SK-N-SH treated with all-trans-retinoic acid at 6 μM for 48 hours (cell line): Measurements from ENCODE around the gene DHX58.

Source experiments
- ATAC-seq: fragments of 200-7000 bp; cut with Tn5 transposase; 3 replicates; pipeline ENCODE4 v1.9.1; 2020; ENCODE audit warnings: mild to moderate bottlenecking, moderate library complexity
- ARNTL ChIP-seq: fragments of 450-650 bp; formaldehyde crosslinking; IDR thresholded peaks from 2 replicates; pipeline ENCODE4 v1.5.0; 2020; ENCODE audit warnings: low read depth, mild to moderate bottlenecking, moderate library complexity, borderline replicate concordance
- CSDC2 ChIP-seq: fragments of 250-450 bp; sonication (Bioruptor Pico); IDR thresholded peaks from 2 replicates; pipeline ENCODE4 v1.5.0; 2020; ENCODE audit warnings: mild to moderate bottlenecking, moderate library complexity
- ESRRG ChIP-seq: fragments of 250-450 bp; sonication (Bioruptor Pico); IDR thresholded peaks from 2 replicates; pipeline ENCODE4 v1.6.1; 2021; ENCODE audit warnings: mild to moderate bottlenecking
- GLIS3 ChIP-seq: fragments of 250-450 bp; sonication (Bioruptor Pico); IDR thresholded peaks from 2 replicates; pipeline ENCODE4 v1.5.0; 2020; ENCODE audit warnings: mild to moderate bottlenecking, moderate library complexity
- OSR1 ChIP-seq: fragments of 250-450 bp; sonication (Bioruptor Pico); IDR thresholded peaks from 2 replicates; pipeline ENCODE4 v1.8.0; 2022; ENCODE audit warnings: moderate library complexity, mild to moderate bottlenecking, inconsistent platforms
- POU6F1 ChIP-seq: fragments of 250-450 bp; sonication (Bioruptor Pico); IDR thresholded peaks from 2 replicates; pipeline ENCODE4 v1.8.0; 2021; ENCODE audit warnings: low read depth, mild to moderate bottlenecking, moderate library complexity, borderline replicate concordance
- PPARA ChIP-seq: fragments of 250-450 bp; sonication (Bioruptor Pico); IDR thresholded peaks from 2 replicates; pipeline ENCODE4 v1.5.0; 2020; ENCODE audit warnings: mild to moderate bottlenecking, borderline replicate concordance
- RARB ChIP-seq: fragments of 250-450 bp; sonication (Bioruptor Pico); IDR thresholded peaks from 2 replicates; pipeline ENCODE4 v1.8.0; 2021; ENCODE audit warnings: mild to moderate bottlenecking, moderate library complexity
- SNAI2 ChIP-seq: fragments of 250-450 bp; sonication (Bioruptor Pico); IDR thresholded peaks from 2 replicates; pipeline ENCODE4 v1.5.0; 2020; ENCODE audit warnings: mild to moderate bottlenecking, moderate library complexity
- ZC3H10 ChIP-seq: fragments of 250-450 bp; sonication (Bioruptor Pico); IDR thresholded peaks from 2 replicates; pipeline ENCODE4 v1.5.1; 2021; ENCODE audit warnings: mild to moderate bottlenecking, moderate library complexity
- ZFP30 ChIP-seq: fragments of 450-650 bp; formaldehyde crosslinking; IDR thresholded peaks from 2 replicates; pipeline ENCODE4 v1.5.0; 2022; ENCODE audit warnings: mild to moderate bottlenecking, moderate library complexity
- ZNF565 ChIP-seq: fragments of 450-650 bp; formaldehyde crosslinking; conservative IDR thresholded peaks from 2 replicates; pipeline ENCODE4 v1.5.0; 2020; ENCODE audit warnings: low read depth, mild to moderate bottlenecking, moderate library complexity
- ZNF70 ChIP-seq: fragments of 450-650 bp; formaldehyde crosslinking; IDR thresholded peaks from 2 replicates; pipeline ENCODE4 v1.5.0; 2020; ENCODE audit warnings: mild to moderate bottlenecking, moderate library complexity
- ZNF8 ChIP-seq: fragments of 450-650 bp; formaldehyde crosslinking; IDR thresholded peaks from 2 replicates; pipeline ENCODE4 v1.5.0; 2020; ENCODE audit warnings: mild to moderate bottlenecking, moderate library complexity
- TF ChIP-seq, protein P1 (sequence below): fragments of 250-450 bp; sonication (Bioruptor Pico); IDR thresholded peaks from 2 replicates; pipeline ENCODE4 v1.5.0; 2020; ENCODE audit warnings: mild to moderate bottlenecking, moderate library complexity
- TF ChIP-seq, protein P2 (sequence below): fragments of 250-450 bp; sonication (Bioruptor Pico); IDR thresholded peaks from 2 replicates; pipeline ENCODE4 v1.5.1; 2020; ENCODE audit warnings: low read depth, mild to moderate bottlenecking, moderate library complexity
- TF ChIP-seq, protein P3 (sequence below): fragments of 250-450 bp; sonication (Bioruptor Pico); IDR thresholded peaks from 2 replicates; pipeline ENCODE4 v1.5.1; 2021; ENCODE audit warnings: mild to moderate bottlenecking, moderate library complexity
- TF ChIP-seq, protein P4 (sequence below): fragments of 250-450 bp; sonication (Bioruptor Pico); IDR thresholded peaks from 2 replicates; pipeline ENCODE4 v1.8.0; 2020; ENCODE audit warnings: mild to moderate bottlenecking, moderate library complexity, borderline replicate concordance

Gene DHX58

GRCh38 chr17:42113293-42114069 is 967 bp upstream of the DHX58 start:
- ATAC-seq: no peak
- TF ChIP-seq ZNF8: no peak
- TF ChIP-seq RARB: no peak
- TF ChIP-seq ZC3H10: no peak

DNA sequence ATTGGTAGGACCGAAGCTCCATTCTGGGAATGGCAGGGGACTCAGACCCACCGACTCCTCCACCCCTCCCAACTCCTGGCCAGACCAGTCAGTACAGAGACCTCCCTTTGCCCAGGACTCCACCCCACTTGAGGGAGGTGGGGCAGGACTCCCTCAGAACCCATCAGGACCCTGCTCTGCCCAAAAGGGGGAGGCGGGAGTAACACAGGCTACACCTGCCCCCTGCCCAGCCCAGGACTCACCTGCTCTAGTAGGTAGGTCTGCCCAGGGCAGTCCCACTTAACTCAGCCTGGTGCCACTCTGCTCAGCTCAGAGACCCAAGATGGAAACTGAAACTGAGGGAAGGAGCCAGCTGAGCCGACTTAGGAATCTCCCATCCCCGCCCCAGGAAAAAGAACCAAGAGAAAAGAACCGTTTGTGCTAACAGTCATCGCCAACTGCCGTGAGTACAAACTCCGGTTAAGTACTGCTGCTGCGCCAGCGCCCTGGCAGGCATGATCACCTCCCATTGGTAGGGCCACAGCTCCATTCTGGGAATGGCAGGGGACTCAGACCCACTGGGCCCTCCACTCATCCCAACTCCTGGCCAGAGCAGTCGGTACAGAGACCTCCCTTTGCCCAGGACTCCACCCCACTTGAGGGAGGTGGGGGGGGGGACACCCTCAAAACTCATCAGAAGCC is 503 bp downstream of the DHX58 start:
- TF ChIP-seq, protein P1, sequence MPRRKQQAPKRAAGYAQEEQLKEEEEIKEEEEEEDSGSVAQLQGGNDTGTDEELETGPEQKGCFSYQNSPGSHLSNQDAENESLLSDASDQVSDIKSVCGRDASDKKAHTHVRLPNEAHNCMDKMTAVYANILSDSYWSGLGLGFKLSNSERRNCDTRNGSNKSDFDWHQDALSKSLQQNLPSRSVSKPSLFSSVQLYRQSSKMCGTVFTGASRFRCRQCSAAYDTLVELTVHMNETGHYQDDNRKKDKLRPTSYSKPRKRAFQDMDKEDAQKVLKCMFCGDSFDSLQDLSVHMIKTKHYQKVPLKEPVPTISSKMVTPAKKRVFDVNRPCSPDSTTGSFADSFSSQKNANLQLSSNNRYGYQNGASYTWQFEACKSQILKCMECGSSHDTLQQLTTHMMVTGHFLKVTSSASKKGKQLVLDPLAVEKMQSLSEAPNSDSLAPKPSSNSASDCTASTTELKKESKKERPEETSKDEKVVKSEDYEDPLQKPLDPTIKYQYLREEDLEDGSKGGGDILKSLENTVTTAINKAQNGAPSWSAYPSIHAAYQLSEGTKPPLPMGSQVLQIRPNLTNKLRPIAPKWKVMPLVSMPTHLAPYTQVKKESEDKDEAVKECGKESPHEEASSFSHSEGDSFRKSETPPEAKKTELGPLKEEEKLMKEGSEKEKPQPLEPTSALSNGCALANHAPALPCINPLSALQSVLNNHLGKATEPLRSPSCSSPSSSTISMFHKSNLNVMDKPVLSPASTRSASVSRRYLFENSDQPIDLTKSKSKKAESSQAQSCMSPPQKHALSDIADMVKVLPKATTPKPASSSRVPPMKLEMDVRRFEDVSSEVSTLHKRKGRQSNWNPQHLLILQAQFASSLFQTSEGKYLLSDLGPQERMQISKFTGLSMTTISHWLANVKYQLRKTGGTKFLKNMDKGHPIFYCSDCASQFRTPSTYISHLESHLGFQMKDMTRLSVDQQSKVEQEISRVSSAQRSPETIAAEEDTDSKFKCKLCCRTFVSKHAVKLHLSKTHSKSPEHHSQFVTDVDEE: no peak
- no peak for TF ChIP-seq PPARA (CRISPR knock-in tag)
- TF ChIP-seq ZFP30 (CRISPR knock-in tag): no peak
- TF ChIP-seq CSDC2: no peak
- TF ChIP-seq GLIS3 (CRISPR knock-in tag): no peak
- TF ChIP-seq, protein P2, sequence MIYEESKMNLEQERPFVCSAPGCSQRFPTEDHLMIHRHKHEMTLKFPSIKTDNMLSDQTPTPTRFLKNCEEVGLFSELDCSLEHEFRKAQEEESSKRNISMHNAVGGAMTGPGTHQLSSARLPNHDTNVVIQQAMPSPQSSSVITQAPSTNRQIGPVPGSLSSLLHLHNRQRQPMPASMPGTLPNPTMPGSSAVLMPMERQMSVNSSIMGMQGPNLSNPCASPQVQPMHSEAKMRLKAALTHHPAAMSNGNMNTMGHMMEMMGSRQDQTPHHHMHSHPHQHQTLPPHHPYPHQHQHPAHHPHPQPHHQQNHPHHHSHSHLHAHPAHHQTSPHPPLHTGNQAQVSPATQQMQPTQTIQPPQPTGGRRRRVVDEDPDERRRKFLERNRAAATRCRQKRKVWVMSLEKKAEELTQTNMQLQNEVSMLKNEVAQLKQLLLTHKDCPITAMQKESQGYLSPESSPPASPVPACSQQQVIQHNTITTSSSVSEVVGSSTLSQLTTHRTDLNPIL (CRISPR knock-in tag): no peak
- TF ChIP-seq ZNF8: no peak
- no peak for TF ChIP-seq SNAI2
- TF ChIP-seq, protein P3, sequence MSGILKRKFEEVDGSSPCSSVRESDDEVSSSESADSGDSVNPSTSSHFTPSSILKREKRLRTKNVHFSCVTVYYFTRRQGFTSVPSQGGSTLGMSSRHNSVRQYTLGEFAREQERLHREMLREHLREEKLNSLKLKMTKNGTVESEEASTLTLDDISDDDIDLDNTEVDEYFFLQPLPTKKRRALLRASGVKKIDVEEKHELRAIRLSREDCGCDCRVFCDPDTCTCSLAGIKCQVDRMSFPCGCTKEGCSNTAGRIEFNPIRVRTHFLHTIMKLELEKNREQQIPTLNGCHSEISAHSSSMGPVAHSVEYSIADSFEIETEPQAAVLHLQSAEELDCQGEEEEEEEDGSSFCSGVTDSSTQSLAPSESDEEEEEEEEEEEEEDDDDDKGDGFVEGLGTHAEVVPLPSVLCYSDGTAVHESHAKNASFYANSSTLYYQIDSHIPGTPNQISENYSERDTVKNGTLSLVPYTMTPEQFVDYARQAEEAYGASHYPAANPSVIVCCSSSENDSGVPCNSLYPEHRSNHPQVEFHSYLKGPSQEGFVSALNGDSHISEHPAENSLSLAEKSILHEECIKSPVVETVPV (CRISPR knock-in tag): no peak
- TF ChIP-seq POU6F1 (CRISPR knock-in tag): no peak
- no peak for TF ChIP-seq ESRRG (CRISPR knock-in tag)
- TF ChIP-seq ARNTL (CRISPR knock-in tag): no peak
- ATAC-seq: no peak

GRCh38 chr17:42111265-42111636 is 1.3 kb downstream of the DHX58 start:
- TF ChIP-seq, protein P1: no peak
- no peak for TF ChIP-seq CSDC2
- no peak for ATAC-seq

DNA sequence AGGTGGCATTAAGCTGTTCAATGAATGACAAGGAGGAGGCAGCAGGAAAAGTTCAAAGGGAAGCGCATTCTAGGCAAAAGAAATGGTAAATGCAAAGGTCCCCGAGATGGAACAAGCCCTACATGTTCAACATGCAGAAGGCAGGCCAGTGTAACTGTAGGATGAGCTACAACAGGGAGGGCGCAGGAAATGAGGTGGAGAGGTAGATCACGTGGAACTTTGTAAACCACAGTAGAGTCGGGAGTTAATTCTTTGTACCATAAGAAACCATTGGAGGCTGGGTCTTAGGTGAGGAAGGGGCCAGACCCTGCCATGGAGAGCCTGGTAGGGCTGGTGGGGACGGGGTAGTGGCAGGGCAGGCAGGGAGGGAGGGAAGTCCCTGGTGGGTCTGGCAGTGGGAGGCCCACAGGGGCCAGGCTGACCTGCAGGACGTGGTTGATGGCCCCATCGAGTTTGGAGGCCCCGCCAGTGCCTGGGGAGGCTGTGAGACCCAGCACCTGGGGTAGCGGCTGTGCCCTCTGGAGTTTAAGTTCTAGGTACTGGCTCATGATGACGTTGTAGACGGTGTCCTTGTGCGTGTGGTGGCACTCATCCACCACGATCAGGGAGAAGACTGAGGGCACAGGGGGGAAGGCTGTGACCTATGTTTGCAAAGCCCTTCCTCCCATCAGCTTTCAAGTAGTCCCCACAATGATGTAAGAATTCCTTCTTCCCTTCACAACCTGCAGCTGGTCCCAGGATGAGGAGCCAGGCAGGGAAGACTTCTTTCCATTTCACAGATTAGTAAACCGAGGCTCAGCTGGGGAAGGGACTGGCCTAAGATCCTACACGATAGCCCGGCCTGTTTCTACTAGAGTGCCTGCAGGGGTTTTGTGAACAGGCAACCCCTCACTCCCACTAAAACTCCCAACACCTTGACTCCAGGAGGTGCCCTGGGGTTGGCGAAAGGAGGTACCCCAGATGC is 1.9 kb downstream of the DHX58 start:
- ATAC-seq: no peak
- TF ChIP-seq OSR1 (no peak), ZNF565 (CRISPR knock-in tag) (no peak), ZNF70 (CRISPR knock-in tag) (no peak), GLIS3 (CRISPR knock-in tag) (no peak)
- TF ChIP-seq, protein P4, sequence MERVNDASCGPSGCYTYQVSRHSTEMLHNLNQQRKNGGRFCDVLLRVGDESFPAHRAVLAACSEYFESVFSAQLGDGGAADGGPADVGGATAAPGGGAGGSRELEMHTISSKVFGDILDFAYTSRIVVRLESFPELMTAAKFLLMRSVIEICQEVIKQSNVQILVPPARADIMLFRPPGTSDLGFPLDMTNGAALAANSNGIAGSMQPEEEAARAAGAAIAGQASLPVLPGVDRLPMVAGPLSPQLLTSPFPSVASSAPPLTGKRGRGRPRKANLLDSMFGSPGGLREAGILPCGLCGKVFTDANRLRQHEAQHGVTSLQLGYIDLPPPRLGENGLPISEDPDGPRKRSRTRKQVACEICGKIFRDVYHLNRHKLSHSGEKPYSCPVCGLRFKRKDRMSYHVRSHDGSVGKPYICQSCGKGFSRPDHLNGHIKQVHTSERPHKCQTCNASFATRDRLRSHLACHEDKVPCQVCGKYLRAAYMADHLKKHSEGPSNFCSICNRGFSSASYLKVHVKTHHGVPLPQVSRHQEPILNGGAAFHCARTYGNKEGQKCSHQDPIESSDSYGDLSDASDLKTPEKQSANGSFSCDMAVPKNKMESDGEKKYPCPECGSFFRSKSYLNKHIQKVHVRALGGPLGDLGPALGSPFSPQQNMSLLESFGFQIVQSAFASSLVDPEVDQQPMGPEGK (CRISPR knock-in tag): no peak
- TF ChIP-seq, protein P2 (CRISPR knock-in tag): no peak
- TF ChIP-seq, protein P3 (CRISPR knock-in tag): no peak
